HL-60 (cell line): ENCODE data around the gene B4GALNT1.

Experiments
- CTCF ChIP-seq: IDR thresholded peaks from one replicate; pipeline ENCODE4 v1.5.1; 2011; ENCODE audit warnings: low read length, control low read depth, inconsistent platforms; ENCODE audit not compliant: insufficient read depth
- GABPA ChIP-seq: IDR thresholded peaks from 2 replicates; pipeline ENCODE4 v1.6.1; 2012; ENCODE audit warnings: low read depth
- POLR2AphosphoS5 ChIP-seq: IDR thresholded peaks from 2 replicates; pipeline ENCODE4 v1.6.1; 2012; ENCODE audit warnings: low read depth

GRCh38 chr12:57582440-57582839 is 50.6 kb downstream of the B4GALNT1 start:
- TF ChIP-seq CTCF = no peak
- TF ChIP-seq POLR2AphosphoS5 = no peak
- no peak for TF ChIP-seq GABPA
